Adipocyte (in vitro differentiated cells): ENCODE data around the gene BHLHA9.

ENCODE experiments used
- DNase-seq: peaks from one replicate; pipeline ENCODE4 v3.0.0-alpha.2; 2015; ENCODE audit warnings: low read depth
- H3K27me3 ChIP-seq: replicated peaks from 2 replicates; pipeline ENCODE4 v1.7.0; 2013; ENCODE audit warnings: mild to moderate bottlenecking, low read length, moderate library complexity; ENCODE audit not compliant: control insufficient read depth, insufficient read depth
- H3K36me3 ChIP-seq: 2 replicates; pipeline ENCODE4 v1.7.0; 2013; ENCODE audit warnings: low read length, mild to moderate bottlenecking, moderate library complexity; ENCODE audit not compliant: control insufficient read depth, insufficient read depth, severe bottlenecking
- H3K4me1 ChIP-seq: 2 replicates; pipeline ENCODE4 v1.7.0; 2013; ENCODE audit warnings: mild to moderate bottlenecking, low read length, moderate library complexity; ENCODE audit not compliant: control insufficient read depth, insufficient read depth
- H3K4me3 ChIP-seq: 2 replicates; pipeline ENCODE4 v1.7.0; 2013; ENCODE audit warnings: mild to moderate bottlenecking, low read length, moderate library complexity
- H3K9ac ChIP-seq: 2 replicates; pipeline ENCODE4 v1.7.0; 2013; ENCODE audit warnings: mild to moderate bottlenecking, low read length, moderate library complexity
- H3K9me3 ChIP-seq: 2 replicates; pipeline ENCODE4 v1.7.0; 2013; ENCODE audit warnings: mild to moderate bottlenecking, low read length, moderate library complexity; ENCODE audit not compliant: control insufficient read depth

The BHLHA9 gene

DNA sequence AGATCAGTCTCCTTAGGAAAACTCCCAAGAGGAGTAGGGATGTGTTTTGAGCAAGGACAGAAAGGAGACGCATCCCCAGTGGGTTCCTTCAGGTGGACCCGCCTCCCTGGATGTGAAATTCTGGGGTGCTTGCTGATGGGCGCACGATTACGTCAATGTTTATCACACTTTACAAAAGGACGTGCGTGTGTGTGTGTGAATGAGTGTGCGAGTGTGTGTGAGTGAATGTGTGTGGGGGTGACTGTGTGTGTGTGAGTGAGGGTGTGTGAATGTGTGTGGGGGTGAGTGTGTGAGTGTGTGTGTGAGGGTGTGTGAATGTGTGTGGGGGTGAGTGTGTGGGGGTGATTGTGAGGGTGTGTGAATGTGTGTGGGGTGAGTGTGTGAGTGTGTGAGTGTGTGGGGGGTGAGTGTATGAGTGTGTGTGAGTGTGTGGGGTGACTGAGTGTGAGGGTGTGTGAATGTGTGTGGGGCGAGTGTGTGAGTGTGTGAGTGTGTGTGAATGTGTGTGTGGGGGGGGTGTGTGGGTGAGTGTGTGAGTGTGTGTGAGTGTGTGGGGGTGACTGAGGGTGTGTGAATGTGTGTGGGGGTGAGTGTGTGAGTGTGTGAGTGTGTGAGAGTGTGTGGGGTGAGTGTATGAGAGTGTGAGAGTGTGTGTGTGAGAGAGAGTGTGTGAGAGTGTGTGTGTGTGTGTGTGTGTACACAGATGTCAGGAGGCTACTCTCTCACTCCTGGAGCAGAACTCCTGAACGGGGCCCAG, 5.1 kb downstream of the BHLHA9 start:
- peaks cover 28% of the 10 kb centered on the region for H3K27me3 ChIP-seq
- no peak overlapping the region for H3K9ac ChIP-seq
- peaks cover 8% of the 10 kb centered on the region for H3K4me1 ChIP-seq
- DNase-seq, result no peak
- no peaks in the 10 kb centered on the region for H3K9me3 ChIP-seq
- H3K36me3 ChIP-seq, result no peaks in the 10 kb centered on the region
- no peak overlapping the region for H3K4me3 ChIP-seq

DNA sequence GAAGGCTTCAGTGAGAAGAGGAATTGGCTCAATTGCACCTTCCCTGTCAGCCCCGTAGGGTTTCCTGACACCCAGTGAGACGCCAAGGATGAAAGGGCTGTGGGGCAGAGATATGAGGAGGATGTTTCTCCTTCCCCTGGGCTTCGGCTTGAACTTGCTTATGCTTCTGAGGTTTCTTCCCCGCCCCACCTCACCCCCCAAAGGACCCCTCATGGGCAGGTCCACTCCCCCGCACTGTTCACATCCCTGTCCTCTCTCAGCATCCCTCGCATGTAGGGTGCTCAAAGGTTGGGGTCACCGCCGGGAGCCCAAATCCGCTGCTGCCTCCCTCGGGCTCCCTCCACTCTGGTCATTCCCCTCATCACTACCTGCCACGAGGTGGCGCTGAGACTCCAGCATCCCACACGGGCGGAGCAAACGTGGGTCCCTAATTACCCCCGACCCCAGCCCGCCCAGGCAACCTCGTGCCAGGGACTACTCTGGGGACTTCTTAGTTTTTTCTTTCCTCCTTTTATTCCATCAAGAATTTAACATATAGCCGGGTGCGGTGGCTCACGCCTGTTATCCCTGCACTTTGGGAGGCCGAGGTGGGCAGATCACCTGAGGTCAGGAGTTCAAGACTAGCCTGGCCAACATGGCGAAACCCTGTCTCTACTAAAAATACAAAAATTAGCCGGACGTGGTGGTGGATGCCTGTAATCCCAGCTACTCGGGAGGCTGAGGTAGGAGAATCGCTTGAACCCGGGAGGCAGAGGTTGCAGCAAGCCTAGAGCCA, 5.9 kb downstream of the BHLHA9 start:
- peaks cover 35% of the 10 kb centered on the region for H3K27me3 ChIP-seq
- peaks cover 8% of the 10 kb centered on the region for H3K4me1 ChIP-seq
- no peaks in the 10 kb centered on the region for H3K9me3 ChIP-seq
- H3K36me3 ChIP-seq, result no peaks in the 10 kb centered on the region
- no peak overlapping the region for H3K4me3 ChIP-seq
- no peak overlapping the region for H3K9ac ChIP-seq
- peak; percentile 86 for DNase-seq

DNA sequence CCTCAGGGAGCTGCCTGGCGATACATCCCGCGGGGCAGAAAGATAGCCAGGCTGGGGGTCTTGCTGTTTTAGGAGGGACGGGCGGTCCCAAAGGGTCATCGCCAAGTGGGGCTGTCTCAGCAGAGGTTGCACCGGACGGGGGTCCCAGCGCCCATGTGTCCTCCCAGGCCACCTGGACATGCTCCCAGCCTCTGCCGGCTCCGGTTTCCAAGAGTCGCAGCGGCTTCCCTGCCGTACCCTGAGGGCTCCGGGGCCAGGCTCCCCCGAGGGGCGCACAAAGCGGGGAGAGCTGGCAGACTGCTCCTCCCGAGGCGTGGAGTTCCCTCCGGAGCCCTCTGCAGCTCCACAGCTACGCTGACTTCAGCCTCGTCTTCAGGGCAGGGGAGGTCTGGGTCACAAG, 10.4 kb downstream of the BHLHA9 start:
- H3K36me3 ChIP-seq, result no peaks in the 10 kb centered on the region
- peak overlapping the region; percentile 70 for H3K4me3 ChIP-seq
- no peaks in the 10 kb centered on the region for H3K9me3 ChIP-seq
- H3K27me3 ChIP-seq, result peaks cover 15% of the 10 kb centered on the region
- H3K4me1 ChIP-seq, result peaks cover 8% of the 10 kb centered on the region
- no peak for DNase-seq
- H3K9ac ChIP-seq, result peak overlapping the region; percentile 29

DNA sequence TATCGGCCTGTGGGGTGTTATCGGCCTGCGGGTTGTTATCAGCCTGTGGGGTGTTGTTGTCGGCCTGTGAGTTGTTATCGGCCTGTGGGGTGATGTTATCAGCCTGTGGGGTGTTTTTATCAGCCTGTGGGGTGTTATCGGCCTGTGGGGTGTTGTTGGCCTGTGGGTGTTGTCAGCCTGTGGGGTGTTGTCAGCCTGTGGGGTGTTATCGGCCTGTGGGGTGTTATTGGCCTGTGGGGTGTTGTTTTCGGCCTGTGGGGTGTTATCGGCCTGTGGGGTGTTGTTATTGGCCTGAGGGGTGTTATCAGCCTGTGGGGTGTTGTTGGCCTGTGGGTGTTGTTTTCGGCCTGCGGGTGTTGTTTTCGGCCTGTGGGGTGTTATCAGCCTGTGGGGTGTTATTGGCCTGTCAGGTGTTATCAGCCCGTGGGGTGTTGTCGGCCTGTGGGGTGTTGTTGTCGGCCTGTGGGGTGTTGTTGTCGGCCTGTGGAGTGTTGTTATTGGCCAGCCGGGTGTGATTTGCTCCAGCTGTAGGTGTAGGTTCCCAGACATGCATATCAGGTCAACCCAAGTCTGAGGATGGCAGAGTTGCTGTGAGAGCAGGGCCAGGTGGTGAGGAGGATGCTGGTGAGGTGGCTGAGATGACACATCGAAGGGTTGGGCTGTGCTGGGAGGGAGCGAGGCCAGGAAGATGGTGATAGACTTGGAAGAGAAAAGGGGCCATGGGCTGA, 16.3 kb downstream of the BHLHA9 start:
- no peaks in the 10 kb centered on the region for H3K4me1 ChIP-seq
- H3K27me3 ChIP-seq, result peaks cover 5% of the 10 kb centered on the region
- H3K36me3 ChIP-seq, result no peaks in the 10 kb centered on the region
- no peak for DNase-seq
- no peaks in the 10 kb centered on the region for H3K9me3 ChIP-seq
- H3K4me3 ChIP-seq, result no peak overlapping the region
- no peak overlapping the region for H3K9ac ChIP-seq

DNA sequence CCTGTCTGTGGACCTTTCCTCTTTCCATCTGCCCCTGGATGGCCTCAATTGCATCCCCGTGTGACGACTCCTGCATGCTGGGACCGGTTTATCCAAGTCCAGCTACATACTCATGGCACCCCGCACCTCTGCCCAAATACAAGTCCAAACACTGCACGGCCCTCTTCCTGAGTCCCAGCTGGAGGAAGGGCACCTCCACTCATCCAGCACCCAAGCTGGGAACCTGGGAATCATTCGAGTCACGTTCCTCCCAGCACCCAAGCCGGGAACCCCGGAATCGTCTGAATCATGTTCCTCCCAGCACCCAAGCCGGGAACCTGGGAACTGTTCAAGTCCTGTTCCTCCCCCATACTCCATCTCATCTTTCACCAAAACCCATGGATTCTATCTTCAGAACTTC, 19.5 kb downstream of the BHLHA9 start:
- no peak overlapping the region for H3K9ac ChIP-seq
- no peaks in the 10 kb centered on the region for H3K36me3 ChIP-seq
- no peak for DNase-seq
- H3K27me3 ChIP-seq, result peaks cover 8% of the 10 kb centered on the region
- no peak overlapping the region for H3K4me3 ChIP-seq
- no peaks in the 10 kb centered on the region for H3K4me1 ChIP-seq
- no peaks in the 10 kb centered on the region for H3K9me3 ChIP-seq

DNA sequence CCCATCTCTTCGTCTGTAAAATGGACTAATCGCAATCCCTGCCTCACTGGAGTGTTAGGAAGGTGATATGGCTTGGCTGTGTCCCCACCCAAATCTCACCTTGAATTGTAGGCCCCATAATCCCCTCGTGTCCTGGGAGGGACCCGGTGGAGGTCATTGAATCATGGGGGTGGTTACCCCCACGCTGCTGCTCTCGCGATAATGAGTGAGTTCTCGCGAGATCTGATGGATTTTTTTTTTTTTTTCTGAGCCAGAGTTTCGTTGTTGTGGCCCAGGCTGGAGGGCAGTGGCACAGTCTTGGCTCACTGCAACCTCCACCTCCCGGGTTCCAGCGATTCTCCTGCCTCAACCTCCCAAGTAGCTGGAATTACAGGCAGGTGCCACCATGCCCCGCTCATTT, 20.4 kb downstream of the BHLHA9 start:
- H3K4me3 ChIP-seq, result no peak overlapping the region

DNA sequence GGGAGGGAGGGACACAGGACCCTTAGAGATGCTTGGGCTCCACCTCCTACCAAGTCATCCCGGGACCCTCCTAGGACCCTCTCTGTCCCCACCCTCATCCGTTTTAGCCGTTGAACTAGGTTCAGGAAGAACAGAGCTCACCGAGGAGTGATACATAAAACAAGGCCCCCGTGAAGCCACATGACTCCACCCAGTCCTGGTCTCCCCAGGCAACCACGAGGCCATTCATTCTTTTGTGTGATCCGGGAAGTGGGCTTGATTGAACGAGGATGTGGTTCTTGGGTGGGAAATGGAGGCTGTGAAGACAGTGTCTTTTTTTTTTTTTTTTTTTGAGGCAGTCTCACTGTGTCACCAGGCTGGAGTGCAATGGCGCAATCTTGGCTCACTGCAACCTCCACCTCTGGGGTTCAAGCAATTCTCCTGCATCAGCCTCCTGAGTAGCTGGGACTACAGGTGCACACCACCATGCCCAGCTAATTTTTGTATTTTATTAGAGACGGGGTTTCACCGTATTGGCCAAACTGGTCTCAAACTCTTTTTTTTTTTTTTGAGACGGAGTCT, 24.0 kb downstream of the BHLHA9 start:
- Histone ChIP-seq H3K27me3 (peaks cover 13% of the 10 kb centered on the region), H3K4me1 (peaks cover 13% of the 10 kb centered on the region), H3K36me3 (no peaks in the 10 kb centered on the region), H3K9ac (no peak overlapping the region), H3K9me3 (no peaks in the 10 kb centered on the region), H3K4me3 (no peak overlapping the region)
- DNase-seq, result no peak

More for the DNA sequence above, 20.4 kb downstream of the BHLHA9 start:
- Histone ChIP-seq H3K9me3 (no peaks in the 10 kb centered on the region), H3K9ac (no peak overlapping the region), H3K4me1 (no peaks in the 10 kb centered on the region), H3K36me3 (no peaks in the 10 kb centered on the region), H3K27me3 (peaks cover 12% of the 10 kb centered on the region)
- DNase-seq, result no peak

DNA sequence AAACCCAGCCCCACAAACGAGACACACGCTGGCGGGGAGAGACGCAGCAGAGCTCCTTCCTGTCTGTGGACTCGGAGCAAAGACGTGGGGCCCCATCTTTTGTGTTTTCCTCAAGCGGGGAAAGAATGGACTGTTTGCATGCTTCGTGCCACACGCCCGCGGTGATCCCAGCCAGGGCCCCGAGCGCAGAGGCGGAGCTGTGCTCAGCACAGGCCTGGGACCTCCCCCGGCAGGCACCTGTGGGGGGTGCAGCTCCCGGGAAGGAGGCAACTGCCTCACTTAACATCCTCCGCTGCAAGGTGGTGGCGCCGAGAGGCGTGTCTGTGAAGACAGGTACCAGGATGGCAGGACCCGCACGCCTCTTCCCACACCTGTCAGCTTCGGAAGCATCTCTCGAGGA, 28.4 kb downstream of the BHLHA9 start:
- H3K9ac ChIP-seq, result peak overlapping the region; percentile 55
- peaks cover 31% of the 10 kb centered on the region for H3K27me3 ChIP-seq
- H3K36me3 ChIP-seq, result no peaks in the 10 kb centered on the region
- no peaks in the 10 kb centered on the region for H3K9me3 ChIP-seq
- peaks cover 13% of the 10 kb centered on the region for H3K4me1 ChIP-seq
- H3K4me3 ChIP-seq, result no peak overlapping the region
- peak; percentile 38 for DNase-seq

DNA sequence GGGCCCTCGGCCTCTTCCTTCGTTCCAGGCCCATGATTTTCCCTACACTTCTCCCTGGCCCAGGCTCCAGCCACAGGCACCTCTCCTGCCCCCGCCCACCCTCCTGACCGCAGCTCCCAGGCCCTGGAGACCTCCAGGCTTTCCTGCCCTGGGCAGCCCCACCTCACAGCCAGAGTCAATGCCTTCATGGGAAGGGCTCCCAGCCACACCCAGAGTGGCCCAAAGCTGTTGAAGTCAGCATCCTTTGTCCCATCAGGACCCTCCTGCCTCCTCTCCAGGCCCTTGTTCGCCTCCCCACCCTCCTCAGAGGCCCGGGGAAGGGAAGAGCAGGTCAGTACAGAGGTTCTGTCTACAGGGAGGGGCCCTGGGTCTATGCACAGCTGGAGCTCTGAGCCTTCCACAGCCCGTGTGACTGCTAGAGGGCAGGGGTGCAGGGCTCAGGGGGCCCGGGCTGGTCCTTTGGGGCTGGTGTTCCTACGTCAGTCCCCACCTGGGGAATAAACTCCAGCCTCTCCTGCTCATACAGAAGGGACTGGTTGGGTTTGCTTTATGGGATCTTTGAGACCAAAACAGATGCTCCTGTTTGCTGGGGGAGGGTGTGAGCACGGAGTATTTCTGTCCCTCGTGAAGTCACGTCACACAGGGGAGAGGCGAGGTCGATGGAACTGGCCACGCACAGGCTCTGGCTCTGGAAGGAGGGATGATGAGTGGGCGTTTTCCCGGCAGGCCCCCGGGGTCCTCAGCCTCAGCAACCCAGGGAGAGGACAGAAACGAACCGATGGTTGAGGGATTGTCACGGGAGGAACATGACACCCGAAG, 29.5 kb downstream of the BHLHA9 start:
- Histone ChIP-seq H3K4me3 (no peak overlapping the region), H3K27me3 (peaks cover 38% of the 10 kb centered on the region), H3K9me3 (no peaks in the 10 kb centered on the region), H3K9ac (no peak overlapping the region), H3K4me1 (peaks cover 13% of the 10 kb centered on the region), H3K36me3 (no peaks in the 10 kb centered on the region)
- DNase-seq, result no peak

DNA sequence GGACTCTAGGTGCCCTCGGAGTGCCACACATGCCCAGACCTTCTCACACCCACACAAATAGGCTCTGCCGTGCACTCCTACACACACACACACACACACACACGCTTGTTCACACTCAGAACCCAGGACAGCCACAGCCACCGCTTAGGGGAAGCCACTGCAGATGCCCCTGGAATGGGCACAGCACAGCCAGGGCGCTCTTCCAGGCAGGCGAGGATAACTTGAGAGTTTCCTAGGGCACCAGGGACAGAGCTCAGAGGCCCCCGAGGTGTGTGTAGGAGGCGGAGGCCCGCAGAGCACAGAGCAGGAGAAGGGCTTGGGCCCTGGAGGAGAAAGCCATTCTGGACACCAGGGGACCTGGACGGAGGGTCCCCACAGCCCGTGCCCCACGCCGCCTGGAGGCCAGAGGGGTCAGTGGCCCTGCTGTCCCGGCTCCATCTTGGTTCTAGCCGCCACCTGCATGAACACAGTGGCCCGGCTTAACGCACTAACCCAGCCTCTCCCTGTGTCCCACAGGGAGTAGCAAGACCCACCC, 30.2 kb downstream of the BHLHA9 start:
- Histone ChIP-seq H3K36me3 (no peaks in the 10 kb centered on the region), H3K9me3 (no peaks in the 10 kb centered on the region), H3K9ac (no peak overlapping the region), H3K27me3 (peaks cover 36% of the 10 kb centered on the region), H3K4me1 (peaks cover 13% of the 10 kb centered on the region), H3K4me3 (no peak overlapping the region)
- DNase-seq, result no peak
